C4-2B (cell line): ENCODE results near the gene GRB2.

Experiments used
- ZFX ChIP-seq: fragments of 450-650 bp; IDR thresholded peaks from 2 replicates; pipeline ENCODE4 v1.6.1; 2017
- TF ChIP-seq, protein P1 (sequence below): fragments of 450-650 bp; conservative IDR thresholded peaks from 2 replicates; pipeline ENCODE4 v1.5.1; 2017; ENCODE audit warnings: mild to moderate bottlenecking

GRCh38 chr17:75404223-75404730, 1.2 kb downstream of the GRB2 start:
- TF ChIP-seq, protein P1, sequence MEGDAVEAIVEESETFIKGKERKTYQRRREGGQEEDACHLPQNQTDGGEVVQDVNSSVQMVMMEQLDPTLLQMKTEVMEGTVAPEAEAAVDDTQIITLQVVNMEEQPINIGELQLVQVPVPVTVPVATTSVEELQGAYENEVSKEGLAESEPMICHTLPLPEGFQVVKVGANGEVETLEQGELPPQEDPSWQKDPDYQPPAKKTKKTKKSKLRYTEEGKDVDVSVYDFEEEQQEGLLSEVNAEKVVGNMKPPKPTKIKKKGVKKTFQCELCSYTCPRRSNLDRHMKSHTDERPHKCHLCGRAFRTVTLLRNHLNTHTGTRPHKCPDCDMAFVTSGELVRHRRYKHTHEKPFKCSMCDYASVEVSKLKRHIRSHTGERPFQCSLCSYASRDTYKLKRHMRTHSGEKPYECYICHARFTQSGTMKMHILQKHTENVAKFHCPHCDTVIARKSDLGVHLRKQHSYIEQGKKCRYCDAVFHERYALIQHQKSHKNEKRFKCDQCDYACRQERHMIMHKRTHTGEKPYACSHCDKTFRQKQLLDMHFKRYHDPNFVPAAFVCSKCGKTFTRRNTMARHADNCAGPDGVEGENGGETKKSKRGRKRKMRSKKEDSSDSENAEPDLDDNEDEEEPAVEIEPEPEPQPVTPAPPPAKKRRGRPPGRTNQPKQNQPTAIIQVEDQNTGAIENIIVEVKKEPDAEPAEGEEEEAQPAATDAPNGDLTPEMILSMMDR, result peak; percentile 93
- no peak for TF ChIP-seq ZFX
